GM12801 (cell line): ENCODE measurements around the gene SYNE2.

Experiments
- TF ChIP-seq, protein P1 (sequence below): IDR thresholded peaks from one replicate; pipeline ENCODE4 v1.5.1; 2011; ENCODE audit warnings: control low read depth; ENCODE audit not compliant: insufficient read length; ENCODE audit errors: extremely low read depth

The SYNE2 gene

DNA sequence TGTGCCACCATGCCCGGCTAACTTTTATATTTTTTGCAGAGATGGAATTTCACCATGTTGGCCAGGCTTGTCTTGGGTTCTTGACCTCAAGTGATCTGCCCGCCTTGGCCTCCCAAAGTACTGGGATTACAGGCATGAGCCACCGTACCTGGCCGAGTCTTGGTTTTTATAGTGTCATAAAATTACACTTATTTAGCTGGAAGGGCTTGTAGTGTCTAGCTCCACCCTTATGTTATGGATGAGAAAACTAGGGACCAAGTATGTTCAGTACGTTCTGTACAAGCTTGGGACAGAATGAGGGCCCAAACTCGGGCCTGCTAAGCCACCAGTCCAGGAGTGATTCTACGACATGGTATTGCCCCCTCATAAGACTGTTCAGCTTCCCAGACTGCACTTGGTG, 35.1 kb downstream of the SYNE2 start:
- TF ChIP-seq, protein P1, sequence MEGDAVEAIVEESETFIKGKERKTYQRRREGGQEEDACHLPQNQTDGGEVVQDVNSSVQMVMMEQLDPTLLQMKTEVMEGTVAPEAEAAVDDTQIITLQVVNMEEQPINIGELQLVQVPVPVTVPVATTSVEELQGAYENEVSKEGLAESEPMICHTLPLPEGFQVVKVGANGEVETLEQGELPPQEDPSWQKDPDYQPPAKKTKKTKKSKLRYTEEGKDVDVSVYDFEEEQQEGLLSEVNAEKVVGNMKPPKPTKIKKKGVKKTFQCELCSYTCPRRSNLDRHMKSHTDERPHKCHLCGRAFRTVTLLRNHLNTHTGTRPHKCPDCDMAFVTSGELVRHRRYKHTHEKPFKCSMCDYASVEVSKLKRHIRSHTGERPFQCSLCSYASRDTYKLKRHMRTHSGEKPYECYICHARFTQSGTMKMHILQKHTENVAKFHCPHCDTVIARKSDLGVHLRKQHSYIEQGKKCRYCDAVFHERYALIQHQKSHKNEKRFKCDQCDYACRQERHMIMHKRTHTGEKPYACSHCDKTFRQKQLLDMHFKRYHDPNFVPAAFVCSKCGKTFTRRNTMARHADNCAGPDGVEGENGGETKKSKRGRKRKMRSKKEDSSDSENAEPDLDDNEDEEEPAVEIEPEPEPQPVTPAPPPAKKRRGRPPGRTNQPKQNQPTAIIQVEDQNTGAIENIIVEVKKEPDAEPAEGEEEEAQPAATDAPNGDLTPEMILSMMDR: no peak

DNA sequence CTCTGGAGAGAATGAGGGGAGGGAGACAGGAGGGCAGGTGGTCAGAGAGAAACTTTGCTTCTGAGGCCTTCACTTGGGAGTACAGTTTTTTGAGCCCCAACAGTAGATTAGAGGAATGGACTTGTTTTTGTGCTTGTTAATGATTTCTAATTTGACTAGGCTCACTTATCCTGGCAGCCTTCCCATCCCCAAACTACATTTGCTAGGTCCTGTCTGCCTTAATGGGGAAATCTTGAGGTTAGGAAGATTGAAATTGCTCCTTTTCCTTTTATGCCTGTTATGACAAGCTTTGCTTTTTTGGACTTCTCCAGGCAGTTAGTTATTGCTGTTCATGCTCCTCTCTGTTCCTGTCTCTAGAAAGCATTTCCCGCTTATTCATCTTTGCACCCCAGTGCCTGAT, 37.7 kb downstream of the SYNE2 start:
- TF ChIP-seq, protein P1: no peak

DNA sequence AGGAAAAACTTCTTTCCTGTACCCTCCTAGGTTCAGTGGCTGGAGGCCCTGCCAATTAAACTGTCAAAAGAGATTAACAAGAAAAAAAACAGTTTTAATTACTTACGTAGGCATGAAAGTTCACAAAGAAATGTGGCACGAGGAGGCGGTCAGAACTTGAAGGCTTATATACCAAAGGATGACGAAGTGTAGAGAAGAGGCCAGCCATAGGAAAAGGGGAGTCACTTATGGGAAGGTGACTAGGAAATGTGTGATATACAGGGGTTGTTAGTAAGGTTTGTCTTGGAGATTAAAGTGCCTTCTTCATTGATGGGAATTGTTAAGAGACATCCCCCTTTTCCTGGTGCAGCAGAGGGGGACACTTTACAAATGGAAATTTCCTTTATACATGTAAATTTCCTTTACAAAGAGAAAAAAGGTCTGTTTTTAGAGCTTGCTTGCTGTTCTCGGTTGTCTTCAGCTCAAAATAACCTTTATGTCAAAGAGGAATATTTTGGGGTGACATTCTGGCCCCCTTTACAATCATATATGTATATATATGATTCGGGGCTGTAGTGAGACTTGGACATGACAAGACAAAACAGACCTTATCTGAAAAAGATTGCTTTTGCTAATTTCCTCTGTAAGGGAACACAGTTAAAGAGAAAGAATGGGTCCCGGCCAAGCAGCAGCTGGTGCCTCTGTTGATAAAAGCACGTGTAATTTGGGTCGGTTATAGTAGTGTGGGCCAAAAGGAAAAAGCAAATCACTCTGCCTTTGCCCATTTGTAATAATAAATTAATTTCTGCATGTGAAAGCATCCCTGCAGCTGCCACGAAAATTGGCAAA, 38.6 kb downstream of the SYNE2 start:
- TF ChIP-seq, protein P1: no peak

DNA sequence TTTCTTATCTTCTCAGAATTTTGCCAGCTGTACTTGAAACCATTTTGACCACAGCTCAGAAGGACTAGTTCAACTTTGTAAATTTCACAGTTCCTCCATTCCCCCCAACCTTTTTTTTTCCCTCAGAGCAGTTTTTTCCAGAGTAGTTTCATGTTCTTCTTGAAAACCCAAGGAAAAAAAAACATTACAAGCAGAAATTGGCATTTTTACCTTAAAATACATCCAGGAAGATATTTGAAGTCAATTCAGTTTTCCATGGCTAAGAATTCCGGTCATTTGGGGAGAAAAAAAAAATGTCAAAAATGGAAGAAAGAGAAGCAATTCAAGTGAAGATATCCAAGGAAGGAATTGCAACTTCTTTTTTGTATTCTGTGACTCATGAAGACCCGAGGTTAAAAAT, 39.5 kb downstream of the SYNE2 start:
- TF ChIP-seq, protein P1: no peak

DNA sequence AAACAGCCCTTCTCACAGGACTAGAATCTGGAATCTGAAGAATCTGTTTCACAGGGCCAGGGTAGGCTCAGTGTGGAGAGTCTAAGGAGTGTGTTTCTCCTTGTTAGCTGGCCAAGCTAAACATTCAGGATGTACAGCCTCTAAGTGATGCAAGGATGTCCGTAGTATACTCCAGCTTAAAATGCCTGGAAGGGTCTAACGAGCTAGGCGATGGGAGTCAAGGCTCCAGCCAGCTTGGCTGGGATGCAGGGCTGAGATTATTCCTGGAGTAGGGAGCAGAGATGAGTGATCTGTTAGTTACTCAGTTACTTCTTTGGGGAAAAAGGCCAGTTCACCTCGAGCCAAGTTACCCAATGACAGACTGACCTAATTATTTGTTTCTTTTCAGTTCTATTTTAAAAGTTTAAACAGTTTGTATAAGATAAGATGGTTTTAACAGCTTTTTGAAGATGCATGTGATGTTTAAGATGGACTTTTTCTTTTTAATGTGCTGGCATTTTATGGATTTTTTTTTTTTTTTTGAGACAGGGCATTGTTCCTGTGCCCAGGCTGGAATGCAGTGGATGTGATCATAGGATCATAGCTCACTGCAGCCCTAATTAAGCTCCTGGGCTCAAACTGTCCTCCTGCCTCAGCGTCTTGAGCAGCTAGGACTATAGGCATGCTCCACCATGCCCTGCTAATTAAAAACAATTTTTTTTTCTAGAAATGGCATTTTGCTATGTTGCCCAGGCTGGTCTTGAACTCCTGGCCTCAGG, 41.1 kb downstream of the SYNE2 start:
- TF ChIP-seq, protein P1: no peak

DNA sequence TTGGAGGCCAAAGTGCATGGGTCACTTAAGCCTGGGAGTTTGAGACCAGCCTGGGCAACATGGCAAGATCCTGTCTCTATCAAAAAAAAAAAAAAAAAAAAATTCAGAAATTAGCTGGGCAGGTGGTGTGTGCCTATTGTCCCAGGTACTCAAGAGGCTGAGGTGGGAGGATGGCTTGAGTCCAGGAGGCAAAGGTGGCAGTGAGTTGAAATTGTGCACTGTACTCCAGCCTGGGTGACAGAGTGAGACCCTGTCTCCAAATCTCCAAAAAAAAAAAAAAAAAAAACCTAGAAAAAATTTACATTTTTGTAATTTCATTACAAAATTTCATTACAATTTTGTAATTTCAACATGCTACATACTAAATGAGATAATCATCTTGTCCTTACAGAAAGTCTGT, 42.7 kb downstream of the SYNE2 start:
- TF ChIP-seq, protein P1: no peak

DNA sequence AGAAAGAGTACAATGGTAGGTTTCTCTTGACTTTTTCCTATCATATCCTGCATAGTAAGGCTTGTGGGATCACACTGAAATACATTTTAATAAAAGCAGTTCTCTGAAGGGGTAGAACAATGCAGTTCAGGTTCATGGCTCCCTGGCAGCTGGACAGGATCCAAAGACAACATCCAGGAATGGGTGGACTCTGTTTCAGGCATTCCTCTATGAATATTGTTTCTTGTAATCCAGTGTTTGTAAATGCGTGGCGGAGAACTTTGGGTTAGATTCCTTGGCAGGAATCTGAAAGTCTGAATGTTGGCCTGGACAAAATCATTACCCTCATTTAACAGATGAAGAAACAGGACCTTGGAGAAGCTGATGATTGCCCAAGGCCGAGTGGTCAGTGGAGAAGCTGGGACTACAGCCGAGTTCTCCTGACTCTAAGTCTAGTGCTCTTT, 43.5 kb downstream of the SYNE2 start:
- TF ChIP-seq, protein P1: no peak
